ENCODE results near the gene MPPED1.

GRCh38 chr22:43526946-43527345 lies 115.1 kb downstream of the MPPED1 start:
- no peak for TF ChIP-seq POLR2AphosphoS5 (IDR thresholded peaks at IDR 0.05)
- no peak for TF ChIP-seq CTCF (IDR thresholded peaks at IDR 0.05)
- TF ChIP-seq POLR2A (IDR thresholded peaks at IDR 0.05), result no peak
- no peak for TF ChIP-seq EP300 (IDR thresholded peaks at IDR 0.05)

All from suprapubic skin (tissue), 4 donors.